Mucosa of descending colon (tissue), 3 donors: Measurements from ENCODE around the gene PTGDS. TPM values are rescaled to one million over a fixed set of nuclear protein-coding genes. Genes with fewer than 3 reads are reported as not detected.

ENCODE experiments used
- ATAC-seq: fragments of 200-7000 bp; cut with Tn5 transposase; one replicate; pipeline ENCODE4 v1.9.1; 2020; ENCODE audit warnings: mild to moderate bottlenecking, moderate library complexity
- DNase-seq, 3 donors: peaks; one replicate each; pipeline ENCODE4 v3.0.0-alpha.2; 2020
- H3K36me3 ChIP-seq: fragments of 200-600 bp; one replicate; pipeline ENCODE4 v1.8.0; 2021; ENCODE audit warnings: low read depth, mild to moderate bottlenecking
- H3K4me1 ChIP-seq: fragments of 200-600 bp; one replicate; pipeline ENCODE4 v1.8.0; 2021; ENCODE audit warnings: low read depth, mild to moderate bottlenecking
- H3K4me3 ChIP-seq: fragments of 200-600 bp; one replicate; pipeline ENCODE4 v1.8.0; 2021; ENCODE audit warnings: mild to moderate bottlenecking
- H3K9me3 ChIP-seq: fragments of 200-600 bp; one replicate; pipeline ENCODE4 v1.8.0; 2021; ENCODE audit warnings: mild to moderate bottlenecking
- CTCF ChIP-seq: fragments of 200-600 bp; IDR thresholded peaks from one replicate; pipeline ENCODE4 v1.8.0; 2022; ENCODE audit warnings: antibody characterized with exemption, mild to moderate bottlenecking
- intact Hi-C, 2 donors: fragments of 100-400 bp; cut with DNase I in 1 of 2; cut with micrococcal nuclease in 1 of 2; formaldehyde crosslinking; loops; one replicate each; pipeline versions ENCODE4 v1.11.0 to v1.11.1; 2022; cut with DNase I, micrococcal nuclease
- total RNA-seq, 3 donors: library from RNA; stranded (reverse); fragmentation: NEBNext Ultra II Directional in 2 of 3; extraction: Animal tissue kit (Norgen Biotek cat#: 25700) in 2 of 3; gene quantifications; one replicate each; pipeline versions ENCODE4 v1.2.1 to v1.2.4, GENCODE V29; 2021 to 2023
- donor health status: DM: no; HTN: no; CAD: no; lungs with moderate emphysema.
- donor health status: DM: no; HTN: no; CAD: no.
- donor health status: DM: no; HTN: yes; CAD: no.

The PTGDS gene
- total RNA-seq, 3 donors from 2014 or later: 2.5 to 45.4 (median 16.1) TPM

- intact Hi-C loops: no loop called here
- Histone ChIP-seq H3K9me3 (no peaks in the 10 kb centered on the region), H3K36me3 (peaks cover 20% of the 10 kb centered on the region), H3K4me1 (peaks cover 11% of the 10 kb centered on the region), H3K4me3 (no peak overlapping the region)
- no peak for TF ChIP-seq CTCF
- DNase-seq: peak in 1 of 3 donors; percentile 56
- no peak for ATAC-seq
These were observed 36.6 kb upstream of the PTGDS start for GRCh38 chr9:136940526-136941230.

GRCh38 chr9:136941231-136942111 is 35.8 kb upstream of the PTGDS start:
- peaks cover 20% of the 10 kb centered on the region for H3K36me3 ChIP-seq

GRCh38 chr9:136942112-136942880 is 35.0 kb upstream of the PTGDS start:
- no peak for TF ChIP-seq CTCF
- no peaks in the 10 kb centered on the region for H3K9me3 ChIP-seq
- no peak for ATAC-seq
- no peak overlapping the region for H3K4me3 ChIP-seq
- DNase-seq: peak in 1 of 3 donors; percentile 63
- peaks cover 20% of the 10 kb centered on the region for H3K36me3 ChIP-seq
- peaks cover 11% of the 10 kb centered on the region for H3K4me1 ChIP-seq
- intact Hi-C loops: no loop called here

More at GRCh38 chr9:136941231-136942111, 35.8 kb upstream of the PTGDS start:
- no peaks in the 10 kb centered on the region for H3K9me3 ChIP-seq
- DNase-seq: no peak
- TF ChIP-seq CTCF: no peak
- no peak overlapping the region for H3K4me3 ChIP-seq
- ATAC-seq: no peak
- intact Hi-C loops: no loop called here
- peaks cover 11% of the 10 kb centered on the region for H3K4me1 ChIP-seq

GRCh38 chr9:136942881-136943230 is 34.4 kb upstream of the PTGDS start:
- peaks cover 15% of the 10 kb centered on the region for H3K4me1 ChIP-seq
- TF ChIP-seq CTCF: no peak
- ATAC-seq (no peak), DNase-seq (peak in 1 of 3 donors; percentile 54)
- H3K9me3 ChIP-seq: no peaks in the 10 kb centered on the region
- intact Hi-C loops: no loop called here
- no peak overlapping the region for H3K4me3 ChIP-seq
- H3K36me3 ChIP-seq: peaks cover 20% of the 10 kb centered on the region
